NOMO-1 (cell line): ENCODE data around the gene DMKN.

ENCODE experiments used
- DNase-seq, 2 experiments: peaks; one replicate each; lab custom pipeline; 2025; ENCODE audit not compliant: unreplicated experiment in 2 of 2; lab: John Stamatoyannopoulos, UW

The DMKN gene

GRCh38 chr19:35549879-35550523, 36.6 kb upstream of the DMKN start:
- DNase-seq: no peak

GRCh38 chr19:35549174-35549788, 35.8 kb upstream of the DMKN start:
- DNase-seq: peak; percentile 48

GRCh38 chr19:35546532-35546931, 33.1 kb upstream of the DMKN start:
- DNase-seq: no peak

- DNase-seq: peak in 1 of 2 experiments; percentile 13
These were observed 32.5 kb upstream of the DMKN start for GRCh38 chr19:35545855-35546381.

- peak; percentile 76 to 90 for DNase-seq
These were observed 31.8 kb upstream of the DMKN start, which contains the start of gene TMEM147 for GRCh38 chr19:35545001-35545854. Gene TMEM147, plus strand, starts transcription at chr19:35545626. Its CDS starts 114 bp downstream, at chr19:35545740.

- DNase-seq: no peak
These were observed 30.8 kb upstream of the DMKN start for GRCh38 chr19:35544110-35544802.

- DNase-seq: no peak
These were observed 30.0 kb upstream of the DMKN start for GRCh38 chr19:35543280-35544109.

GRCh38 chr19:35542209-35542608, 28.8 kb upstream of the DMKN start:
- no peak for DNase-seq

GRCh38 chr19:35540356-35540927, 27.0 kb upstream of the DMKN start:
- DNase-seq: no peak

- DNase-seq: no peak
These were observed 26.4 kb upstream of the DMKN start for GRCh38 chr19:35539850-35540249.

- no peak for DNase-seq
These were observed 25.9 kb upstream of the DMKN start for GRCh38 chr19:35539314-35539713.

- DNase-seq: no peak
These were observed 21.5 kb upstream of the DMKN start for GRCh38 chr19:35534803-35535480.

- DNase-seq: peak; percentile 14 to 27
These were observed 20.5 kb upstream of the DMKN start for GRCh38 chr19:35533822-35534392.

GRCh38 chr19:35533201-35533821, 19.9 kb upstream of the DMKN start, which contains the start of gene GAPDHS:
Gene GAPDHS, plus strand, starts transcription at chr19:35533456. Its CDS starts 72 bp downstream, at chr19:35533528.
- no peak for DNase-seq

GRCh38 chr19:35531291-35531690, 17.8 kb upstream of the DMKN start:
- DNase-seq: no peak

- no peak for DNase-seq
These were observed 16.1 kb upstream of the DMKN start for GRCh38 chr19:35529241-35530218.
